ENCODE data around the gene ITPKB.

ITPKB gene

GRCh38 chr1:226635456-226635941 is 103.6 kb downstream of the ITPKB start:
- Mint-ChIP-seq H3K27me3 (ENCODE audit: low read depth) (peaks cover 5% of the 10 kb centered on the region), H3K36me3 (ENCODE audit: low read depth) (peaks cover 4% of the 10 kb centered on the region), H3K4me1 (peaks cover 48% of the 10 kb centered on the region), H3K4me3 (no peak overlapping the region), H3K27ac (no peak overlapping the region), H3K9me3 (no peaks in the 10 kb centered on the region)
- no peak for TF ChIP-seq CTCF (IDR thresholded peaks at IDR 0.05; ENCODE audit: unreplicated experiment in 3 of 3)

- Mint-ChIP-seq H3K9me3 (no peaks in the 10 kb centered on the region), H3K4me1 (peaks cover 42% of the 10 kb centered on the region), H3K27me3 (ENCODE audit: low read depth) (peaks cover 12% of the 10 kb centered on the region)
Observed at GRCh38 chr1:226634611-226635246, 104.4 kb downstream of the ITPKB start.

GRCh38 chr1:226634166-226634588 is 104.9 kb downstream of the ITPKB start:
- no peak overlapping the region for H3K4me3 Mint-ChIP-seq
- H3K27ac Mint-ChIP-seq = peak overlapping the region in 1 of 3 experiments; percentile 10
- H3K9me3 Mint-ChIP-seq = no peaks in the 10 kb centered on the region
- peaks cover 42% of the 10 kb centered on the region for H3K4me1 Mint-ChIP-seq
- TF ChIP-seq CTCF (IDR thresholded peaks at IDR 0.05; ENCODE audit: unreplicated experiment in 3 of 3) = peak; percentile 87 to 95 (median 94)
- peaks cover 12% of the 10 kb centered on the region for H3K27me3 Mint-ChIP-seq (ENCODE audit: low read depth)
- H3K36me3 Mint-ChIP-seq (ENCODE audit: low read depth) = peaks cover 4% of the 10 kb centered on the region

More at GRCh38 chr1:226634611-226635246, 104.4 kb downstream of the ITPKB start:
- H3K36me3 Mint-ChIP-seq (ENCODE audit: low read depth) = peaks cover 4% of the 10 kb centered on the region
- no peak for TF ChIP-seq CTCF (IDR thresholded peaks at IDR 0.05; ENCODE audit: unreplicated experiment in 3 of 3)
- no peak overlapping the region for H3K4me3 Mint-ChIP-seq
- H3K27ac Mint-ChIP-seq = peak overlapping the region in 1 of 3 experiments; percentile 10

GRCh38 chr1:226633541-226634165 is 105.4 kb downstream of the ITPKB start:
- TF ChIP-seq CTCF (IDR thresholded peaks at IDR 0.05; ENCODE audit: unreplicated experiment in 3 of 3) = no peak
- H3K4me3 Mint-ChIP-seq = no peak overlapping the region
- H3K27ac Mint-ChIP-seq = no peak overlapping the region
- H3K36me3 Mint-ChIP-seq (ENCODE audit: low read depth) = peaks cover 4% of the 10 kb centered on the region
- peaks cover 12% of the 10 kb centered on the region for H3K27me3 Mint-ChIP-seq (ENCODE audit: low read depth)
- peaks cover 40% of the 10 kb centered on the region for H3K4me1 Mint-ChIP-seq
- H3K9me3 Mint-ChIP-seq = no peaks in the 10 kb centered on the region

GRCh38 chr1:226632922-226633351 is 106.1 kb downstream of the ITPKB start:
- no peaks in the 10 kb centered on the region for H3K9me3 Mint-ChIP-seq
- peaks cover 12% of the 10 kb centered on the region for H3K27me3 Mint-ChIP-seq (ENCODE audit: low read depth)
- H3K36me3 Mint-ChIP-seq (ENCODE audit: low read depth) = peaks cover 4% of the 10 kb centered on the region
- H3K4me3 Mint-ChIP-seq = no peak overlapping the region
- H3K4me1 Mint-ChIP-seq = peaks cover 39% of the 10 kb centered on the region
- no peak for TF ChIP-seq CTCF (IDR thresholded peaks at IDR 0.05; ENCODE audit: unreplicated experiment in 3 of 3)
- H3K27ac Mint-ChIP-seq = peak overlapping the region in 2 of 3 experiments; percentile 23 to 24
